Heart left ventricle (tissue), 16 donors: Measurements from ENCODE around the gene ZNF823. TPM values are rescaled to one million over a fixed set of nuclear protein-coding genes. Genes with fewer than 3 reads are reported as not detected.
A peak's percentile ranks its signal among the peaks of the same experiment; 100 is the strongest.

ENCODE experiments used
- ATAC-seq, 4 donors: fragments of 200-7000 bp; cut with Tn5 transposase; one replicate each; pipeline ENCODE4 v1.9.1; 2020 to 2022; ENCODE audit warnings: moderate library complexity in 4 of 4, mild to moderate bottlenecking in 3 of 4, moderate number of reproducible peaks in 1 of 4
- DNase-seq, 5 donors: peaks; one replicate each; pipeline ENCODE4 v3.0.0-alpha.2; 2020
- H3K27ac ChIP-seq, 12 donors: fragments of 200-600 bp; sonication (generic) in 4 of 12; one replicate each; pipeline versions ENCODE4 v1.5.0 to v1.8.0; 2016 to 2022; ENCODE audit warnings: mild to moderate bottlenecking in 2 of 12
- H3K27me3 ChIP-seq, 9 donors: fragments of 200-600 bp; sonication (generic) in 2 of 9; one replicate each; pipeline versions ENCODE4 v1.5.1 to v1.8.0; 2016 to 2022; ENCODE audit warnings: mild to moderate bottlenecking in 3 of 9
- H3K36me3 ChIP-seq, 9 donors: fragments of 200-600 bp; sonication (generic) in 2 of 9; one replicate each; pipeline versions ENCODE4 v1.5.0 to v1.8.0; 2018 to 2022; ENCODE audit warnings: mild to moderate bottlenecking in 2 of 9
- H3K4me1 ChIP-seq, 12 donors: fragments of 200-600 bp; sonication (generic) in 4 of 12; one replicate each; pipeline versions ENCODE4 v1.5.0 to v1.8.0; 2016 to 2022; ENCODE audit warnings: mild to moderate bottlenecking in 3 of 12
- H3K4me3 ChIP-seq, 12 donors: fragments of 200-600 bp; sonication (generic) in 4 of 12; one replicate each; pipeline versions ENCODE4 v1.5.0 to v1.8.0; 2017 to 2022; ENCODE audit warnings: mild to moderate bottlenecking in 9 of 12, moderate library complexity in 4 of 12
- H3K9me3 ChIP-seq, 12 donors: fragments of 200-600 bp; sonication (generic) in 4 of 12; one replicate each; pipeline versions ENCODE4 v1.5.0 to v1.8.0; 2016 to 2022; ENCODE audit warnings: mild to moderate bottlenecking in 1 of 12
- CTCF ChIP-seq, 12 donors: fragments of 200-600 bp; sonication (generic) in 4 of 12; IDR thresholded peaks; one replicate each; pipeline versions ENCODE4 v1.5.0 to v1.8.0; 2018 to 2022; ENCODE audit warnings: antibody characterized with exemption in 12 of 12, mild to moderate bottlenecking in 5 of 12
- POLR2A ChIP-seq, 2 donors: fragments of 450-650 bp; IDR thresholded peaks; one replicate each; pipeline ENCODE4 v1.6.1; 2017; ENCODE audit warnings: antibody characterized with exemption in 2 of 2, mild to moderate bottlenecking in 2 of 2, moderate library complexity in 2 of 2
- WGBS, 4 donors: extraction: QIAGEN DNeasy Blood & Tissue Kit in 2 of 4; methylation state at CpG; one replicate each; pipeline versions ENCODE4 v1.1.5 to v1.1.7; 2013 to 2018; 5-methylcytosine and 5-hydroxymethylcytosine counted together
- intact Hi-C, 10 donors: fragments of 100-400 bp; cut with DNase I; formaldehyde crosslinking; loops; one replicate each; pipeline versions ENCODE4 v1.11.1 to v1.14.2; 2022
- polyA plus RNA-seq, 2 donors: library from polyadenylated mRNA; stranded (reverse); fragments of 200-250 nt; gene quantifications; one replicate each; pipeline ENCODE4 v1.2.3, GENCODE V29; 2013
- total RNA-seq, 9 donors: library from RNA; depleted of rRNA in 2 of 9; stranded (reverse); fragments of >200 nt in 2 of 9; fragmentation: NEBNext Ultra II Directional in 3 of 9; extraction: Animal tissue kit (Norgen Biotek cat#: 25700) in 3 of 9; gene quantifications; one replicate each; pipeline versions ENCODE4 v1.1.0 to v1.2.4, GENCODE V29; 2016 to 2023
- donor health status: ischemic (EF 13 %, LVEDD 7.1; RV severe dilation, severe dysfunction).
- donor health status: healthy with polysubstance abuse.
- donor health status: DM: no; HTN: yes; CAD: no.
- donor health status: DM: no; HTN: no; CAD: no.
- donor health status: ischemic (EF 25% LVEDD 6.9; RV normal size, moderate dysfunction).
- donor health status: ischemic (EF 25% LVEDD 5.7; RV mildly dilated, moderate dysfunction).
- donor health status: healthy.
- donor health status: DM: yes; HTN: yes; CAD: no.
- donor health status: ischemic (EF 35%, LVEDD 5.7; RV mildly dilated, moderate dysfunction).
- donor health status: nonischemic (EF 11% LVEDD 7.7; RV severe dilation, severe dysfunction).
- donor health status: DM: yes; HTN: yes; CAD: no.
- donor health status: PGD.
- donor health status: ischemic (EF 29% LVEDD 5.4; RV normal size, mild dysfunction).
- donor health status: nonischemic (EF 23%, LVEDD 6.1; RV moderate dilation, normal function).

The ZNF823 gene
- total and polyA plus RNA-seq, 11 donors = 1.6 to 5.2 (median 4.0) TPM

- intact Hi-C loops = no loop called here
- H3K9me3 ChIP-seq = peaks cover 0 to 37% (median 20%) of the 10 kb centered on the region in 12 donors
- H3K4me1 ChIP-seq = no peaks in the 10 kb centered on the region
- DNase-seq (no peak), ATAC-seq (no peak)
- H3K36me3 ChIP-seq = no peaks in the 10 kb centered on the region
- TF ChIP-seq POLR2A (IDR thresholded peaks at IDR 0.05) (no peak), CTCF (IDR thresholded peaks at IDR 0.05) (no peak)
- H3K27ac ChIP-seq = no peak overlapping the region
- H3K4me3 ChIP-seq = no peak overlapping the region
- no peaks in the 10 kb centered on the region for H3K27me3 ChIP-seq
Measured at GRCh38 chr19:11745869-11746268, 7.1 kb upstream of the ZNF823 start.

- Histone ChIP-seq H3K4me1 (peaks cover 0 to 27% (median 20%) of the 10 kb centered on the region in 12 donors), H3K27ac (peak overlapping the region; percentile 77 to 96 (median 90)), H3K4me3 (peak overlapping the region; percentile 79 to 100 (median 92)), H3K9me3 (no peaks in the 10 kb centered on the region), H3K36me3 (no peaks in the 10 kb centered on the region), H3K27me3 (no peaks in the 10 kb centered on the region)
- 0% methylated on average over 32 to 52 of the region's 52 CpGs for WGBS, 4 donors
- ATAC-seq = peak; percentile 3 to 65 (median 34)
- no peak for TF ChIP-seq POLR2A (IDR thresholded peaks at IDR 0.05)
- TF ChIP-seq CTCF (IDR thresholded peaks at IDR 0.05) = peak in 3 of 12 donors; percentile 8 to 26 (median 10)
- intact Hi-C loops = loop anchor here in 6 of 10 donors (2.0 to 5.0 kb wide), 4 partner anchors 29 to 61 kb away; partner anchors contain the start of genes ZNF441 (in 3 of the 6) and ZNF491 (in 1 of the 6)
- peak; percentile 18 to 67 (median 37) for DNase-seq
Measured at GRCh38 chr19:11737964-11738745, 591 bp downstream of the ZNF823 start.

- Histone ChIP-seq H3K27me3 (no peaks in the 10 kb centered on the region), H3K4me1 (peaks cover 0 to 27% (median 20%) of the 10 kb centered on the region in 12 donors), H3K36me3 (no peaks in the 10 kb centered on the region), H3K9me3 (no peaks in the 10 kb centered on the region), H3K4me3 (peak overlapping the region in 2 of 12 donors; percentile 5 to 24), H3K27ac (no peak overlapping the region)
- no peak for TF ChIP-seq CTCF (IDR thresholded peaks at IDR 0.05)
- TF ChIP-seq POLR2A (IDR thresholded peaks at IDR 0.05) = peak in 1 of 2 donors; percentile 17
- intact Hi-C loops = loop anchor here in 4 of 10 donors (5.0 kb wide), 2 partner anchors 34 to 39 kb away; no protein-coding TSS in a partner anchor
- DNase-seq = peak; percentile 41 to 74 (median 54)
- WGBS, 4 donors = 21 to 43% (median 33%) methylated on average over 2 of the region's 2 CpGs
- ATAC-seq = peak in 3 of 4 donors; percentile 7 to 18 (median 8)
Measured at GRCh38 chr19:11736696-11737095, 2.0 kb downstream of the ZNF823 start.

GRCh38 chr19:11735375-11735774 lies 3.4 kb downstream of the ZNF823 start:
- Histone ChIP-seq H3K9me3 (no peaks in the 10 kb centered on the region), H3K4me3 (no peak overlapping the region), H3K36me3 (peaks cover 0 to 10% (median 0%) of the 10 kb centered on the region in 9 donors), H3K4me1 (peaks cover 0 to 27% (median 20%) of the 10 kb centered on the region in 12 donors), H3K27me3 (no peaks in the 10 kb centered on the region), H3K27ac (no peak overlapping the region)
- no peak for DNase-seq
- no peak for TF ChIP-seq POLR2A (IDR thresholded peaks at IDR 0.05)
- TF ChIP-seq CTCF (IDR thresholded peaks at IDR 0.05) = no peak
- intact Hi-C loops = loop anchor here in 4 of 10 donors (5.0 kb wide), 2 partner anchors 33 to 38 kb away; no protein-coding TSS in a partner anchor
- no peak for ATAC-seq
- WGBS, 4 donors = 86 to 98% (median 93%) methylated on average over 1 of the region's 1 CpG
